Stimulated activated naive CD8-positive, alpha-beta T cell treated with anti-CD3 and anti-CD28 coated beads, Interleukin-15, amount 100 ng/mL, for 72 hours (primary cell): ENCODE measurements around the gene PRR23E.

Experiments used
- ATAC-seq: fragments of 150-1000 bp; cut with Tn5 transposase; 2 replicates; pipeline ENCODE4 v1.10.0; 2021; ENCODE audit warnings: mild to moderate bottlenecking, moderate library complexity
- DNase-seq, 2 donors: peaks; one replicate each; pipeline ENCODE4 v3.0.0; 2021 to 2022
- H3K27ac Mint-ChIP-seq, 2 donors: one replicate each; pipeline ENCODE4 v1.8.0; 2022; ENCODE audit warnings: mild to moderate bottlenecking in 2 of 2, mixed read lengths in 2 of 2, moderate library complexity in 2 of 2
- H3K27me3 Mint-ChIP-seq: one replicate; pipeline ENCODE4 v1.8.0; 2022; ENCODE audit warnings: mixed read lengths
- H3K4me1 Mint-ChIP-seq: one replicate; pipeline ENCODE4 v1.8.0; 2022; ENCODE audit warnings: mild to moderate bottlenecking, mixed read lengths
- H3K4me3 Mint-ChIP-seq, 2 donors: one replicate each; pipeline ENCODE4 v1.8.0; 2022; ENCODE audit warnings: mild to moderate bottlenecking in 2 of 2, mixed read lengths in 2 of 2, moderate library complexity in 1 of 2
- H3K9me3 Mint-ChIP-seq, 2 donors: one replicate each; pipeline ENCODE4 v1.8.0; 2022; ENCODE audit warnings: mixed read lengths in 2 of 2

Gene PRR23E, protein sequence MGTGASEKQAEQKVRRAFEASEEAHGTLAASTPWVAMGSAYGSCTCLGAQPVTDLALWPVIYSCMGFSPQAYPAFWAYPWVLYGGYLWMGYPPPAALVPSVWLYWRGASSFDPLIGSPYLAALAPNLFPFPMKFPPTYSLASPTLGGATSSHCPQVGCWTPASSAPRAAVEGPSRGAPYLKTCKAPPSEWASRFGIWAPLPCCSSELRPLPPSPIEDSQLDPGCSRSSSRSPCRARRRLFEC

DNA sequence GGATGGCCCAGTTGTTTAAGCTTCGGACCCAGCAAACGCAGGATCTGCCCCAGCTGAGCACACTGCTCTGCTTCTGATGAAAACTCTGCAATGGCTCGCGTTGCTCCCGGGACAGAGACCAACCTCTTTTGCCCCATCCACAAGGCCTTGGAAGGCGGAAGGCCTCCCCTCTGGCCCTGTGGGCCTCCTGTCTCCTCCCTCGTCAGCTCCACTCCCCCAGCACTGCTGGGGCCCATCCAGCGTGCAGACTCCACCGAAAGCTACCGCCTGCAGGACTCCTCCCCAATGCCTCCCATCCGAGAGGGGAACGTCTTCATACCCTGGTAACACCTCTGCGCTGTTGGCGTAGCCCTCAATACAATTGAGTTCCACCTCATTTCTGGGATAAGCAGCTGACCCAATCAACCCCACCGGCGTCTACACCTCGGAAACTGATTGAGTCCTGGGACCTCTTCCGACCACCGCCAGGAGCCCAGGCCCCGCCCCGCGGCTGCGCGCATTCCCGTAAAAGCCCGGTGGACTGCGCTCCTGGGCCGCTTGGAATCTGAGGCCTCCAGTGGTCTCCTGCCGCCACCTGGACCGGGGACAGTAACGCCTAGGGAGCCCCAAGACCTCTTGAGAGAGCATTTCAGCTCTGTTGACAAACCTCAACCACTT is at the start of gene PRR23E:
TSS of gene PRR23E (plus strand) at position 556 of the 657 bp plus-strand sequence. CDS start 3,555 bp downstream, outside the sequence.
- H3K4me1 Mint-ChIP-seq = no peaks in the 10 kb centered on the region
- DNase-seq = no peak
- H3K4me3 Mint-ChIP-seq = no peak within 1 kb of the TSS
- H3K27ac Mint-ChIP-seq = no peak within 1 kb of the TSS
- H3K27me3 Mint-ChIP-seq = peaks cover 37% of the 10 kb centered on the region
- ATAC-seq = no peak
- peaks cover 18 to 24% of the 10 kb centered on the region in 2 donors for H3K9me3 Mint-ChIP-seq

DNA sequence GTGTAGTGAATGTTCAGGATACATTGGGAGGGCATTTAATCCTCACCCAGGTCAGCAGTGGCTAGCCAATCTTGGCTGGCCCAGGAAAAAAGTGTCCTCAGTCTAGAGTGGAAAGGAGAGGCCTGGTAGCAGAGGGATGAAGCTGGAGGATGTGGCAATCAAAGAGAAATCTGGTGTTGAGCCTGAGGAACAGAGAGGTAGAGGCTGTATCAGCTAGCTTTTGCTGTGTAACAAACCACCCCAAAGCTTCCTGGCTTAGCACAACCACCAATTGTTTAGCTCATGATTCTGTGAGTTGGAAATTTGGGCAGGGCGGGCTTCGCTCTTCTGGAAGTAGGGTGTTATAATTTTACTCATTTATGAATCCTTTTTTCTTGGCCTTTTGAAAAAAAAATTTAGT is 49.8 kb upstream of the PRR23E start:
- Mint-ChIP-seq H3K27me3 (peaks cover 12% of the 10 kb centered on the region), H3K27ac (no peak overlapping the region), H3K9me3 (peaks cover 8 to 24% of the 10 kb centered on the region in 2 donors), H3K4me3 (no peak overlapping the region), H3K4me1 (no peaks in the 10 kb centered on the region)
- no peak for ATAC-seq
- DNase-seq = no peak

DNA sequence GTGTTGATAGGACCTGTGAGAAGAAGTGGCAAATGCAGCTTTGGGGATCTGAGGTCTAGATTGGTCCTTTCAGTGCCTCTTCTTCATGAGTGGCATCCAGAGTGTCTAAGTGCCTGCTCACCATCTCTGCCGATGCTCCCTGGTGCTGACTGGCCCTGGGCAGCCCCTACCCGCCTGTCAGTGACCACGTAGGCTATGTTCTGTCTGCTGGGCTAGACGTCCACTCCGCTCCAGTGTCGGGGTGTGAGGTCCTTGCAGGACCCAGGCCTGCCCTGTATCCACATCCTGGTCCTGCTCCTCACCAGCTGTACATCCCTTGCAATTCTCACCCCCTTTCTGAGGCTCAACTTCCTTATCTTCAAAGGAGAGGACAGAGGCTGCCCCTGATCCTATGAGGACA is 48.3 kb upstream of the PRR23E start:
- ATAC-seq (no peak), DNase-seq (no peak)
- Mint-ChIP-seq H3K4me3 (no peak overlapping the region), H3K27ac (no peak overlapping the region), H3K27me3 (peaks cover 16% of the 10 kb centered on the region), H3K4me1 (no peaks in the 10 kb centered on the region), H3K9me3 (peaks cover 8 to 24% of the 10 kb centered on the region in 2 donors)

DNA sequence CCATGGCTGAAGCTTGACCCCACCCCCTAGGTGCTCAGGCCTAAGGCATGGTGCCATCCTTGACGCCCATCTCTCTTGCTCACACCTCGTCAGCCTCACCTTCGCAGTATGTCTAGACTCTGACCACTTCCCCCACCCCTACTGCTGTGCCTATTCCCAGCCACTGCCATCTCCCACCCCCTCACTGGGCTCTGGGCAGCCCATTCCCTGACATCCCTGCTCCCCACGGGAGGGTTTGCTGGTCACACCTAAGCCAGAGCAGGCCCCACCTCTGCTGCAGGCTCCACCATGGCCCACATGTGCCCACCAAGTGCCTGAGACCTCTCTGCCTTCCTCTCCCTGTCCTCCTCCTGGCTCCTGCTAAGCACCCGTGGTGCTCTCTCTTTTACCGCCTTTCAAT is 47.7 kb upstream of the PRR23E start:
- H3K27ac Mint-ChIP-seq = peak overlapping the region in 1 of 2 donors; percentile 30
- H3K4me1 Mint-ChIP-seq = no peaks in the 10 kb centered on the region
- no peak overlapping the region for H3K4me3 Mint-ChIP-seq
- no peak for ATAC-seq
- peaks cover 16% of the 10 kb centered on the region for H3K27me3 Mint-ChIP-seq
- DNase-seq = no peak
- H3K9me3 Mint-ChIP-seq = peaks cover 8 to 24% of the 10 kb centered on the region in 2 donors

DNA sequence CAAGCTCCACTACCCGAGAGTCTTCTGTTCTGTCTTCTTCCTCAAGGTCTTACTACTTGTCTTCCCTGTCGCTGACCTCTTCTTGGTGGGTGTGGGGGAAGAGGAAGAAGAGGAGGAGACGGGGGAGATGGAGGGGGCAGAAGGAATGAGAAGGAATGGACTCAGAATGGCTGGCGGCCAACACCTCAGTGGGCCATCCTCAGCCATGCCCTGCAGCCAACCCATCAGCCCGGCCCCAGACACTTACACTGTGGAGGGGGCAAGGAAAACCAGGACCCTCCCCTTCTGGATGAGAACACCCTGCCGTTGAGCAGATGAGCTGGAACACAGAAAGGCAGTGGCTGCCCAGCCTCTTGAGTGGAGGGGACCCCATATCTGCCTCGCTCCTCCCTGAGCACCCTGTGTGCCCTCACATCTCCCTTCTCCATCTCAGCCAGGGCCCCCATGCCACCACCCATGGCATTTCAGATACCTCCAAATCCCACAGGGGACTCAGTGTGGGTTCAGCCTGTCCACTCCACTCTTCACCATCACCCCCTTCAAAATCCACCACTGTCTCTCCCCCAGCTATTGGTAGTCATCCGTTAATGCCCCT is 45.5 kb upstream of the PRR23E start:
- ATAC-seq (no peak), DNase-seq (no peak)
- Mint-ChIP-seq H3K27me3 (peaks cover 16% of the 10 kb centered on the region), H3K4me1 (no peaks in the 10 kb centered on the region), H3K4me3 (no peak overlapping the region), H3K9me3 (peaks cover 8 to 24% of the 10 kb centered on the region in 2 donors), H3K27ac (peak overlapping the region in 1 of 2 donors; percentile 57)

DNA sequence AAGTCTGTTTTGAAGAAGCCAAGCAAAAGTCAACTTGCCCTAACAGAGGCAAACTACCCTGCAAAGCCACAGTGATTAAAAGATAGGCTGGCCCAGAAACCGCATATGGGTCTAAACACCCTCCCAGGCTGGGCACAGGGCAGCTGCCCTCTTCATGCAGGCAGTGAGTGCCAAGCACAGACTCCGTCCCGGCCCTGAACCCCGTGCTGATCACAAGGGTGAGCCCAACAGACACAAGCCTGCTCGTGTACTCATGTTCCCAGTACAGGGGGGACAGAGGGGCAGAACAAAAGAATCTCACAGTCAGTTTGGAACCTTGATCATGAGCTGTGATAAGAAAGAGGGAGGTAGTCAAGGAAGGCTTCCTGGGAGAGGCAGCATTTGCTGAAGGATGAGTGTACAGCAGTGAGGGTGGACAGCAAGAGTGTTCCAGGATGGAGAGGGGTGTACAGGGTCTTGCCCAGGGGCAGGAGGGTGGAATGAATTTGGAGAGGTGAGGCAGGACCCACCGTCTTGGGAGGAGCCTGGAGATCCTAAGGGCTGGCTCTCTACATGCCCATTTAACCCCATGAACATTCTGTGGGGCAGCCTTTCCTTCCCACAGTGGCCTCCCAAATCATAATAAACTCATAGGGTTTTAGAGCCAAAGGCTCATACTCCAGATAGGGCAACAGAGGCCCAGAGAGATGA is 43.2 kb upstream of the PRR23E start:
- H3K27ac Mint-ChIP-seq = no peak overlapping the region
- H3K4me3 Mint-ChIP-seq = no peak overlapping the region
- ATAC-seq (no peak), DNase-seq (no peak)
- peaks cover 0 to 15% of the 10 kb centered on the region in 2 donors for H3K9me3 Mint-ChIP-seq
- peaks cover 16% of the 10 kb centered on the region for H3K27me3 Mint-ChIP-seq
- H3K4me1 Mint-ChIP-seq = no peaks in the 10 kb centered on the region

DNA sequence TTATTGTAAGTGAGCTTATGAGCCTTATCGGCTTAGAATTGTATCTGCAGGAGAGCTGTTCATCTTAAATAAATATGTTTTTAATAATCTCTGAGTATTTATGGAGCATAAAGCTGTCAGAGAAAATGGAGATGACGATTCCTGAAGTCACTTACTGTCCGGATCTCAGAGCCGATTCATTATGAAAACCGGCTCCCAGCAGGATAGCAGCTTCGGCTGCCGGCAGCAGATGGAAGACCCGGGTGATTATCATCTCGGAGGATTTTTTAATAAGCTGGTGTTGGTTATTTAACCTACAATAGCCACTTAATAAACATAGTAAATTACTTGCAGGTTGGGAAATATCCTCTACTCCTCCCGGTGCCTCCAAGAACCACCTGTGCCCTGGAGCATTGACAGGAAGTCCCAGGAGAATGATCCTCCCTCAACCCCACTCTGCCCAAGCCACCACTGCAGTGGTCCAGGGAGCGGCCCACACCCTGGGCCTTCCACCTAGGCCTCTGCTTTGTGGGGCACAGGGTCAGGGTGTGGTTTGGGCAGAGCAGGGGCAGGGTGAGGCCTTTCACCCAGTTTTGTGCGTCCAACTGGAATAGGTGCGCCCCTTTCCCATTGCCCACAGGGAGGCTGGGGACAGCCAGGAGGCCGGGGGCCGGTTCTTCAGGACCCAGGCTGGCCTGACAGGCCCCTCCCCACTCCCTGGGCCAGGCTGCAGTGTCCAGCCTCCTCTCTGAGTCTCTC is 42.2 kb upstream of the PRR23E start:
- no peak for DNase-seq
- Mint-ChIP-seq H3K4me3 (no peak overlapping the region), H3K4me1 (no peaks in the 10 kb centered on the region), H3K27ac (no peak overlapping the region), H3K9me3 (peaks cover 0 to 6% of the 10 kb centered on the region in 2 donors), H3K27me3 (peaks cover 16% of the 10 kb centered on the region)
- ATAC-seq = no peak

DNA sequence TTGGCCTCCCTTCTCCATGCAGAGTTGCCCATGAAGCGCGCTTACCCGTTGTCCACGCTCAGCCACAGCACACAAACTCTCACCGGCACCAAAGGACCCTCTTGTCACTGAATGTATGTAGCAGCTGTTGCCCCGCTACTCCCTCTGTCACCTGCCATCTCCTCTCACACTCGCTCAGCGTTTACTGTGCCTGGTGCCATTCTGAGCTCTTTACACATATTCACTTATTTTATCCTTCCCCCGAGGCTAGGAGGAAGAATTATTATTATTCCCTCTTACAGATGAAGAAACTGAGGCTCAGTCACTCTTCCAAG is 41.7 kb upstream of the PRR23E start:
- Mint-ChIP-seq H3K4me3 (no peak overlapping the region), H3K9me3 (peaks cover 0 to 1% of the 10 kb centered on the region in 2 donors), H3K4me1 (no peaks in the 10 kb centered on the region), H3K27me3 (peaks cover 16% of the 10 kb centered on the region), H3K27ac (no peak overlapping the region)
- ATAC-seq (no peak), DNase-seq (no peak)

DNA sequence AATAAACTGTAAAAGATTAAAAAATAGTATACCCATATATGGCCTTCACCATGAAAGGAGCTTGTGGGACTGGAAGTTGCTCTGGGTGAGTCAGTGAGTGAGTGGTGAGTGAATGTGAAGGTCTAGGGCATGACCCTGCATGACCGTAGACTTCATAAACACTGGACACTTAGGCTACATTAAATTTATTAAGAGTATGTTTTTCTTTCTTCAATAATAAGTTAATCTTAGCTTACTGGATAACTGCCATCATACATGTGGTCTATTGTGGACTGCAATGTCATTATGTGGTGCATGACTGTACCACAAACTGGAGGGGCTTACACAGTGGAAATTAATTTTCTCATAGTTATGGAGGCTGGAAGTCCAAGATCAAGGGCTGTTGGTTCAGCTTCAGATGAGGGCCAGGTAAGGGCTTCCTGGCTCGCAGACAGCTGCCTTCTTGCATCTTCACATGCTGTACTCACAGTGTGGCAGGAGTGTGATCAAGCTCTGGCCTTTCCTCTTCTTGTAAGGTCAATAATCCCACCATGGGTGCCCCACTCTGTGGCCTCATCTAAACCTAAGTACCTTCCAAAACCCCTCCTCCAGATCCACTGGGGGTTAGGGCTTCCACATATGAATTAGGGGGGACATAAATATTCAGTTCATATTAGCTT is 40.8 kb upstream of the PRR23E start:
- H3K9me3 Mint-ChIP-seq = no peaks in the 10 kb centered on the region
- H3K4me1 Mint-ChIP-seq = no peaks in the 10 kb centered on the region
- ATAC-seq (no peak), DNase-seq (no peak)
- H3K27me3 Mint-ChIP-seq = peaks cover 16% of the 10 kb centered on the region
- no peak overlapping the region for H3K27ac Mint-ChIP-seq
- H3K4me3 Mint-ChIP-seq = no peak overlapping the region

DNA sequence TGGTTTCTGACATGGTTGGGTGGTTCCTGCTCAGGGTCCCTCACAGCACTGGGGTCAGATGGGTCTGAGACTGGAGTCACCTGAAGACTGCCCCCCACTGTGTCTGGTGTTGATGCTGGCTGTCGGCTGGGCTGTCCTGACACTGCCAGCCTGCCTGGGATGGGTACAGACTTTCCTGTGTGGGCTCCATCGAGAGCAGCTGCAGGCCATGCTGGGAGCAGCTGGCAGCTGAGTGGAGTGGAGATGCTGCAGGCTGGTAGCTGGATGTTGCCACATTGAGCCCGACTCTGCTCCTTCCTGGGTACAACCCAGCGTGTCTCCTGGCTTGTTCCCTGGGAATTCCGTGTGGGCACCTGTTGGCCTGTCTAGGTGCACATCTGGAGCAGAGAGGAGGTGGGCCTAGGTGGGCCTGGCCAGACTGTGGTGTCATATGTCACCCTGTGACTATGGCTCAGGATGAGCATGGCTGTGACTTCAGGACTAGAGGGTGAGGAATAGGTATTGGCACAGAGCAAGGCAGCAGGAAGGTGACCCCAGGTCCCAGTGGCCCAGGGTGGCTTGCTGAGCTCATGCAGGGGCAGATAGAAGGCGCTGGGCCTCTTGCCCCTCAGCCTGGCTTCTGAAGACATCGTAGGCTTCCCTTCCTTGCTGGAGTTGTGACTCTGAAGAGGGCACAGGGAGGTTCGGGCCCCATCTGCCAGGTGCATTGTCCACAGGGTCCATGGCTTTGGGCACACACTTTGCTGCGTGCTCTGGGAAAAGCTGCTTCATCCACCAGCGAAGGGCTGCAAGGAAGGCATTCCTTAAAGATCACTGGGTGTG is 40.0 kb upstream of the PRR23E start:
- Mint-ChIP-seq H3K27ac (no peak overlapping the region), H3K4me1 (no peaks in the 10 kb centered on the region), H3K4me3 (no peak overlapping the region), H3K9me3 (no peaks in the 10 kb centered on the region), H3K27me3 (peaks cover 11% of the 10 kb centered on the region)
- DNase-seq (no peak), ATAC-seq (no peak)

DNA sequence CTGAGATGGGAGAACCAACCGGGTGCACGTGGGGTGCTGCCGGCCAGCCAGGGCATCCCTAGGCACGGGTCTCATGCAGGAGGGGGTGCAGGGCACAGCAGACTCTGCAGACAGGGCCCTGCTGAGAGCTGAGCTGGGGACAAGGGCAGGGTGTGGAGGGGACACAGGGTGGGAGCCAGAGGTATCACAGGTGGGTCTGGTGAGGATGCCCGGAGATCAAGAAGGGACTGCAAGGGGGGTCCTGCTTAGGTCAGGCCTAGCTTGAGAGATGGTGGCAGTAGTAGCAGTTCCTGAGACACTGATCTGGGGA is 39.5 kb upstream of the PRR23E start:
- Mint-ChIP-seq H3K4me3 (no peak overlapping the region), H3K4me1 (no peaks in the 10 kb centered on the region), H3K9me3 (no peaks in the 10 kb centered on the region), H3K27ac (no peak overlapping the region), H3K27me3 (peaks cover 8% of the 10 kb centered on the region)
- ATAC-seq (no peak), DNase-seq (no peak)

DNA sequence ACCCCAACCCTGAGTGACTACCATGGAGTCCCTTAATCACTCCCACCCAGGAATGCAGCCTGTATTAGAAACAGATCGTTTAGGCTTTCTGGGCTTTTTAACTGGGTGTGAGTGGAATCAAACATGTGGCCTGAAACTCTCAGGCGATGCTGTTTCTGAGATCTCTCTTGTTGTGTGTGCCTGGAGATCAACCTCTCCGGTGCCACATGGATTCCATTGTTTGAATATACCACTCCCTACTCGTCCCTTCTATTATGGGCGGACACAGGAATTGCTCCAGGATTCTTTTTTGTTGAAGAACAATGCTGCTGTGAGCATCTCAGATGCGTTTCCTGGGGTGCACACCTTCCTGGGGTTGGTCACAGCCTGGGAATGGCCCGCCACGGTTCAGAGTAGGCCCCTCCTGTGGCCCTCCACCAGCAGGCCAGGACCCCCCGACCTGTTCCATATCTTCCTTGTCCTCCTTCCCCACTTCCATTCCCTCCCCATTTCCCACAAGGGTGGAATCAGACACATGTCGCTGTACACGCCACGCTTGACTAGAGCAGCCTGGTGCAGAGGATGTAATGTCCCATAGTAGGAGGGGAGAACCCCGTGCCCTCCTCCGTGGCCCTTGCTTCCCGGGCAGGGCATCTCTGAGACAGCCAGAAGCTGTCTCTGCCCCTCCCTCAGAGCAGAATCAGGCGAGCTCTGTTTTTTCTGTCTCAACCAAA is 36.4 kb upstream of the PRR23E start:
- Mint-ChIP-seq H3K4me1 (no peaks in the 10 kb centered on the region), H3K27ac (no peak overlapping the region), H3K9me3 (no peaks in the 10 kb centered on the region), H3K27me3 (no peaks in the 10 kb centered on the region), H3K4me3 (no peak overlapping the region)
- DNase-seq (no peak), ATAC-seq (no peak)

DNA sequence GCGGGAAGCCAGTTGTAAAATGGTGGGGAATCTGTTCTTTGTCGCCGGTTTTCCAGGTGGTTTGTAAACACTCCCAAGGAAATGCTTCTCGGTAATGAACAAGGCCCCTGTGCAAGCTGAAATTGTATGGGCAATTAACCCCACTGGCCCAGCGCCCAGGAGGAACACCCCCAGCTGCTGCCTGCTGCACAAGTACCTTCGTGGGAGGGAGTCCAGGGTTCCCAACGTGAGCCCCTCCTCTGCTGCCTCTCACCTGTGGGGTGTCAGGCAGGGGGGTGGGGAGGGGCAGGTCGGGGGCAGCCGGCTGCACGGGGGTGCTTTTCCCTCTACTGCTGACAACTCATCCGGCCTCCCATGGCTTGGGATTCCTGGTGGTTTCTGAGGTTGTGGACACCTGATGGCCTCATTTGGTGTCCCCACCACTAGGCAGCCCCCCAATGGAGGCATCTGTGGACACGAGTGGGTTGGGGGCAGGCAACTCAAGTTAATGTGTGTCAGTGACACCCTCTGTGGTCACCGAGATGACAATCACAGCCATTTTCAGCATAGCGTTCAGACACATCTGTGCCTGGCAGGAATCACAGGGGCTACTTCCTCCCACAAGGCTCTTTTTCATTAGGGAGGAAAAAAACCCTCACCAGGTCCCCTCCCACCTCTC is 35.6 kb upstream of the PRR23E start:
- DNase-seq (no peak), ATAC-seq (no peak)
- Mint-ChIP-seq H3K27ac (no peak overlapping the region), H3K4me3 (no peak overlapping the region), H3K9me3 (no peaks in the 10 kb centered on the region), H3K4me1 (no peaks in the 10 kb centered on the region), H3K27me3 (no peaks in the 10 kb centered on the region)
